ENCODE results near the gene TUBD1. TPM values are rescaled to one million over a fixed set of nuclear protein-coding genes. Genes with fewer than 3 reads are reported as not detected.

The TUBD1 gene
- total and polyA plus RNA-seq, 2 donors (not counting 1 experiment from before 2014, with no cell fraction given), result 5.7 to 20.0 TPM

DNA sequence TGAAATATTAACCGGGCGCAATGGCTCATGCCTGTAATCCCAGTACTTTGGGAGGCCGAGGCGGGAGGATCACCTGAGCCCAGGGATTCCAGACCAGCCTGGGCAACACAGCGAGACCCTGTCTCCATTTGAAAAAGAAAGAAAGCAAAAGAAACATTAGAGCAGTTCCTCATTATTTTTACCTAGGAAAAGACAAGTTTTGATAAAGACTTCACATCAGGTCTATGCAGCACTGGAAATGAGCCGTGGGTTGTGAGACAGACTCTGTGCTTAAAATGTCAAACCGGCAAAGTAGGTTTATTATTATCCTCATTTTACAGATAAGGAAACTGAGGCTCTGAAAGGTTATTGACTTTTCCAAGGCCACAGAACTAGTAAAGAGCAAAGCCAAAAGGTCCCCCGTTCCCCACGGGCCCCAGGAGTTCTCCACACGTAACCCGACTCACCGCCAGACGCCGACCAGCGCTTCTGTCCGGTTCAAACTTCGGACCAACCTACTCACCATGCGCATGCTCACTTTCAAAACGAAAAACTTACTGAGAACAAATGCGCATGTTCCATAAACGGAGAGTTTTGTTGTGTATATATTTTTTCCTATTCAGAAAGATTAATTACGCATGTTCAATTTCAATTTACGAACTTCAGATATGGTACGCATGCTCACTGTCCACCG lies 356 bp downstream of the TUBD1 start:
- POLR2A ChIA-PET, result interaction anchor here (0.6 to 1.2 kb wide), 4 partner anchors 45 to 500 kb away, joined by 3 to 8 read pairs (median 4); partner anchors contain the start of genes PTRH2, USP32 and VMP1
- DNase-seq (no peak), ATAC-seq (ENCODE audit: low read depth) (peak; percentile 46)
- Histone ChIP-seq H3K79me2 (ENCODE audit: control insufficient read depth, insufficient read depth, low read length) (peaks cover 79% of the 10 kb centered on the region), H3K27me3 (replicated peaks in 1 of 4; ENCODE audit: control extremely low read depth in 1 of 4, control insufficient read depth in 3 of 4, insufficient read depth in 4 of 4, low read length in 3 of 4) (no peaks in the 10 kb centered on the region), H3K27ac (ENCODE audit: low read length in 2 of 2) (peak overlapping the region; percentile 94 to 95), H3K4me2 (replicated peaks; ENCODE audit: low read depth, low read length, poor library complexity, severe bottlenecking) (peak overlapping the region; percentile 76), H3K9me3 (ENCODE audit: control extremely low read depth in 1 of 3, control insufficient read depth in 2 of 3, insufficient read depth in 1 of 3, low read length in 2 of 3) (no peaks in the 10 kb centered on the region), H3K4me1 (ENCODE audit: control insufficient read depth in 2 of 2, insufficient read depth in 2 of 2, low read length in 2 of 2) (peaks cover 19 to 23% of the 10 kb centered on the region in 2 donors), H3K9ac (ENCODE audit: low read length) (peak overlapping the region; percentile 87), H3K4me3 (ENCODE audit: control extremely low read depth in 1 of 5, extremely low read depth in 1 of 5, insufficient read depth in 1 of 5, low read depth in 2 of 5, low read length in 4 of 5) (peak overlapping the region; percentile 74 to 96 (median 82)), H2AFZ (ENCODE audit: insufficient read depth, low read depth, low read length, poor library complexity, severe bottlenecking) (peak overlapping the region; percentile 95), H3K36me3 (replicated peaks in 1 of 2; ENCODE audit: control extremely low read depth in 1 of 2, control insufficient read depth in 1 of 2, extremely low read depth in 1 of 2, insufficient read depth in 2 of 2, low read length in 1 of 2) (peaks cover 7 to 12% of the 10 kb centered on the region in 2 experiments), H4K20me1 (ENCODE audit: control insufficient read depth, insufficient read depth, low read length, poor library complexity, severe bottlenecking) (peaks cover 14% of the 10 kb centered on the region)
- Mint-ChIP-seq H3K27ac (peak overlapping the region; percentile 99), H3K9me3 (ENCODE audit: insufficient read depth) (no peaks in the 10 kb centered on the region), H3K4me3 (peak overlapping the region; percentile 98), H3K27me3 (no peaks in the 10 kb centered on the region), H3K4me1 (peaks cover 54% of the 10 kb centered on the region)
- CTCF ChIA-PET, result interaction anchor here (1.0 to 3.7 kb wide), 5 partner anchors 10 to 185 kb away, joined by 3 to 18 read pairs (median 3); partner anchors contain the start of genes PTRH2 and VMP1
- WGBS (ENCODE audit: insufficient coverage), result 23% methylated on average over 8 of the region's 25 CpGs
- no peak for TF ChIP-seq EZH2 (IDR thresholded peaks at IDR 0.05; ENCODE audit: borderline replicate concordance, insufficient read depth, low read depth, low read length, poor library complexity, severe bottlenecking)
- TF ChIP-seq, protein P1, sequence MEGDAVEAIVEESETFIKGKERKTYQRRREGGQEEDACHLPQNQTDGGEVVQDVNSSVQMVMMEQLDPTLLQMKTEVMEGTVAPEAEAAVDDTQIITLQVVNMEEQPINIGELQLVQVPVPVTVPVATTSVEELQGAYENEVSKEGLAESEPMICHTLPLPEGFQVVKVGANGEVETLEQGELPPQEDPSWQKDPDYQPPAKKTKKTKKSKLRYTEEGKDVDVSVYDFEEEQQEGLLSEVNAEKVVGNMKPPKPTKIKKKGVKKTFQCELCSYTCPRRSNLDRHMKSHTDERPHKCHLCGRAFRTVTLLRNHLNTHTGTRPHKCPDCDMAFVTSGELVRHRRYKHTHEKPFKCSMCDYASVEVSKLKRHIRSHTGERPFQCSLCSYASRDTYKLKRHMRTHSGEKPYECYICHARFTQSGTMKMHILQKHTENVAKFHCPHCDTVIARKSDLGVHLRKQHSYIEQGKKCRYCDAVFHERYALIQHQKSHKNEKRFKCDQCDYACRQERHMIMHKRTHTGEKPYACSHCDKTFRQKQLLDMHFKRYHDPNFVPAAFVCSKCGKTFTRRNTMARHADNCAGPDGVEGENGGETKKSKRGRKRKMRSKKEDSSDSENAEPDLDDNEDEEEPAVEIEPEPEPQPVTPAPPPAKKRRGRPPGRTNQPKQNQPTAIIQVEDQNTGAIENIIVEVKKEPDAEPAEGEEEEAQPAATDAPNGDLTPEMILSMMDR (IDR thresholded peaks at IDR 0.05), result no peak
- intact Hi-C loops (cut with micrococcal nuclease), result loop anchor here (1.0 to 5.0 kb wide), 5 partner anchors 40 to 500 kb away; partner anchors contain the start of genes CLTC, RNFT1 and USP32

DNA sequence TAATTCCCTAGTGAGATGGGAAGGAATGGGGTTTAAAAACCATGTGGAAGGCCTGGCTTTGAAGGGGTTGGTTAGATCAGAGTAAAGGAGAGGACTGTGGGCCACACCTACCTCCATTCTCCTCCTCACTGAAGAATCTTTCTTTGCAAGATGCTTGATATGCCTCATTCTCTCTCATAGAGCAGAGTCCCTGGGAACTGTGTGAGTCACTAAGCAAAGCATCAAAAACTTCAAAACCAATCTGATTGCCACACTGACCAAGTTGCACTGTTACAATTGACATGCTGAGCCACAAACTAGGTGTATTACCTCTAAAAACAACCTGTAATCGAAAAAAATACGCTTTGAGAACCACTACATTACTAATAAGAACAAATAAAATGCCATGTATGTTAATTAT lies 2.0 kb downstream of the TUBD1 start:
- CTCF ChIA-PET, result interaction anchor here (3.7 kb wide), 1 partner anchor 23 kb away, joined by 18 read pairs; no protein-coding TSS in a partner anchor
- peaks cover 19 to 23% of the 10 kb centered on the region in 2 donors for H3K4me1 ChIP-seq (ENCODE audit: control insufficient read depth in 2 of 2, insufficient read depth in 2 of 2, low read length in 2 of 2)
- H3K27me3 Mint-ChIP-seq, result no peaks in the 10 kb centered on the region
- no peaks in the 10 kb centered on the region for H3K27me3 ChIP-seq (replicated peaks in 1 of 4; ENCODE audit: control extremely low read depth in 1 of 4, control insufficient read depth in 3 of 4, insufficient read depth in 4 of 4, low read length in 3 of 4)
- H3K4me3 Mint-ChIP-seq, result peak overlapping the region; percentile 54
- no peak overlapping the region for H3K27ac ChIP-seq (ENCODE audit: low read length in 2 of 2)
- H3K4me3 ChIP-seq (ENCODE audit: control extremely low read depth in 1 of 5, extremely low read depth in 1 of 5, insufficient read depth in 1 of 5, low read depth in 2 of 5, low read length in 4 of 5), result no peak overlapping the region
- POLR2A ChIA-PET, result no interaction called here
- intact Hi-C loops (cut with micrococcal nuclease), result loop anchor here (5.0 kb wide), 1 partner anchor 502 kb away; the partner anchor contains the start of gene USP32
- no peaks in the 10 kb centered on the region for H3K9me3 ChIP-seq (ENCODE audit: control extremely low read depth in 1 of 3, control insufficient read depth in 2 of 3, insufficient read depth in 1 of 3, low read length in 2 of 3)
- H3K36me3 ChIP-seq (replicated peaks in 1 of 2; ENCODE audit: control extremely low read depth in 1 of 2, control insufficient read depth in 1 of 2, extremely low read depth in 1 of 2, insufficient read depth in 2 of 2, low read length in 1 of 2), result peaks cover 6 to 13% of the 10 kb centered on the region in 2 experiments
- H3K9ac ChIP-seq (ENCODE audit: low read length), result no peak overlapping the region
- H3K4me2 ChIP-seq (replicated peaks; ENCODE audit: low read depth, low read length, poor library complexity, severe bottlenecking), result no peak overlapping the region
- TF ChIP-seq, protein P1 (IDR thresholded peaks at IDR 0.05), result no peak
- TF ChIP-seq EZH2 (IDR thresholded peaks at IDR 0.05; ENCODE audit: borderline replicate concordance, insufficient read depth, low read depth, low read length, poor library complexity, severe bottlenecking), result no peak
- no peak overlapping the region for H2AFZ ChIP-seq (ENCODE audit: insufficient read depth, low read depth, low read length, poor library complexity, severe bottlenecking)
- H4K20me1 ChIP-seq (ENCODE audit: control insufficient read depth, insufficient read depth, low read length, poor library complexity, severe bottlenecking), result peaks cover 3% of the 10 kb centered on the region
- ATAC-seq (ENCODE audit: low read depth) (no peak), DNase-seq (no peak)
- no CpG with 5 or more reads among the region's 2 CpGs for WGBS (ENCODE audit: insufficient coverage)
- H3K79me2 ChIP-seq (ENCODE audit: control insufficient read depth, insufficient read depth, low read length), result peaks cover 66% of the 10 kb centered on the region
- H3K9me3 Mint-ChIP-seq (ENCODE audit: insufficient read depth), result no peaks in the 10 kb centered on the region
- H3K27ac Mint-ChIP-seq, result peak overlapping the region; percentile 38
- H3K4me1 Mint-ChIP-seq, result peaks cover 46% of the 10 kb centered on the region
